ENCODE results near the gene RPL31.

Gene RPL31

GRCh38 chr2:100974712-100975520 is 27.2 kb upstream of the RPL31 start:
- no peak for DNase-seq (ENCODE audit: low read depth in 2 of 2)

- DNase-seq (ENCODE audit: low read depth in 2 of 2) = no peak
These were observed 26.6 kb upstream of the RPL31 start for GRCh38 chr2:100975521-100975785.

- no peak for DNase-seq (ENCODE audit: low read depth in 2 of 2)
These were observed 26.0 kb upstream of the RPL31 start for GRCh38 chr2:100976061-100976460.

DNA sequence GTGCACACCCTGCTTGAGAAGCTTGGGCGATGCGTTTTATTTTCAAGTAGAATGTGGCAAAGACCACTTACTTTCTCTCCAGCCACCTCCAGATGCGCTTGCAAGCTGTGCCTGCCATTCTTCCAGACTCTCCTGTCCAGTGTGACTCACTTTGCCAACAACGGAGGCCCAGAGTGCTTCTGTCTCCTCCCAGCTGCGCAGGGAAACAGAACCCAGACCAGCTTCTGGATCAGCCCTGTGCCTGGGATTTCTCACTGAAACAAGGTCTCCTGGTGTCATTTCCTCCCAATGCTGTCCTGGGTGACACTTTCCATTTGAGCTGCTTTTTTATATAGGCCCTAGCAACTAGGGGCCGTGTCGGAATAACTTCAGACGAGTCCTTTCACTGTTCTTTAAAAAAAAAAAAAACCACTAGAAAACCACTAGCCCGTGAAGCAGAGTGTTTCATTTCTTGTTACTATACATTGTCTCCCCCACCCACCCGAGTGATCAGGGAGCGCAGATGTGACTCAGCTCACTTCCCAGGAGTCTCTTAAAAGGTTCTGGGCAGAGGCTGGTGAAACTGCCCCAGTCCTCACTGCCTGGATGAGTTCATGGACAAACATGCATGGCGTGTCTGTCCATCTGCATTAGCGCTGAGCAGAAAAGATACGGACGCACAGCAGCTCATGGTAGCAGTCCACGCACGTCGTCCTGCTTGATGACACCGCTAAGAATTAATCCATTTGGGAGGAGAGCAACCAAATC is 25.3 kb upstream of the RPL31 start:
- DNase-seq (ENCODE audit: low read depth in 2 of 2) = no peak

GRCh38 chr2:100977511-100977910 is 24.6 kb upstream of the RPL31 start:
- DNase-seq (ENCODE audit: low read depth in 2 of 2) = no peak

DNA sequence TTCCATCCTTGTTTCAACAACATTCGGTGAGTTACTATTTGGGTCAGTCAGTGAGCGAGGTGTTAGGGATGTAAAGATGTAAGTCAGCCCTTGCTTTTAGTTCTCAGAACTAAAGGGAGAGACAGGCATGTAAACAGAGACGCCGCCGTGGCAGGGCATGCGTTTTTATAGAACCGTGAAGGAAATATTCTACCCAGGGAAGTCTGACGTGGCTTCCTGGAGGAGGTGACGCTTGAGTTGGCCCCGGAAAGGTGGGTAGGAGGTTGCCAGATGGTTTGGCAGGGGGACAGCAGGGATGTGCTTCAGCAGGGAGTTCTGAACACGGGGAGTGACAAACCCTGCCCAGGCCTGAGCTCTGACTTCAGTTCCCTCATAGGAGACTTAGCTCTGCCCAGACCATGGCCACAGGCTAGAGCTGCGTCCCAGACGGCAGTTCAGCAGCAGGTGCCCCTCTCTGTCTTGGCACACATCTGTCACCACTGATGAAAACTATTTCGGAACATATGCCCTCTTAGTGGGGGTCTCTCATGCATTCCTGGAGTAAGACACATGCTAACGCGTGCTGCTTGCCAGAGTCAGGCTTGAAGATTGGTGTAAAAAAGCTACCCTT is 23.4 kb upstream of the RPL31 start:
- no peak for DNase-seq (ENCODE audit: low read depth in 2 of 2)

DNA sequence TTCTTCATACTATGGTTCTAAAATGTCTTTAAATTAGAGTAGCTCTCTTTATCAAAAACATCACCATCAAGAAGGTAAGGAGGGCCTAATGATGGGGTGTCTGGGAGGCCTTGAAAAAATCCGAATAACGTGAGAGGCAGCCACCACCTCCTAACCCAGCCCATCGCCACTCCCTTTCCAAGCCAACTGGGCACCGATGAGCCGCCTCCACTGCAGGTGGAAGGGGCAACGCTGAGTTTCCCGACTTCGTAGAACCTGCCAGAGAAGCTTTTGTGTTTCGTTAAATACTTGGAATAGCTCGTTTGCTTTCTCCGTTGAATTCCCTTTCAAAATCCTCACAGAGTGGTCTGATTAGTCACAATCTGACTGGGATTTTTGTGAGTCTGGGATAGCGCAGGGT is 22.0 kb upstream of the RPL31 start:
- DNase-seq (ENCODE audit: low read depth in 2 of 2) = no peak

GRCh38 chr2:100981011-100981410 is 21.1 kb upstream of the RPL31 start:
- DNase-seq (ENCODE audit: low read depth in 2 of 2) = no peak

DNA sequence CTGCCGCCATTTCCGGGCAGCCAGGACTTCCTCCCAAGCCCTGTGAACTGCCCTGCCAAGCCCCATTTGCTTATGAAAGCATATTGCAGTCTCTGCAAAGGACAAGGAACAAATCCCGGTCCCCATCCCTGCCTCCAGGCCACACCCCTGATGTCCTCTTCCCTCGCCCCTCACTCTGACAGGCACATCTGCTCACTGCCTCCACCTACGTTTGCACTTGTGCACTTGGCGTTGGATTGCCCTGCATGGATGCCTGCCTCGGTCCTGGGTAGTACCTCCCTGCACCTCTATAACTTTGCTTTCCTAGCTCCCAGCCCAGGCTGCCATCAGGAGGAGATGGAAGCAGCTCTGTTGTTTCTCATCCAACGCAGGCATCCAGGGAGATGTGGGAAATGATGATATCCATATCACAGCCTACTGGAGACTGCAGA is 19.6 kb upstream of the RPL31 start:
- DNase-seq (ENCODE audit: low read depth in 2 of 2) = no peak

DNA sequence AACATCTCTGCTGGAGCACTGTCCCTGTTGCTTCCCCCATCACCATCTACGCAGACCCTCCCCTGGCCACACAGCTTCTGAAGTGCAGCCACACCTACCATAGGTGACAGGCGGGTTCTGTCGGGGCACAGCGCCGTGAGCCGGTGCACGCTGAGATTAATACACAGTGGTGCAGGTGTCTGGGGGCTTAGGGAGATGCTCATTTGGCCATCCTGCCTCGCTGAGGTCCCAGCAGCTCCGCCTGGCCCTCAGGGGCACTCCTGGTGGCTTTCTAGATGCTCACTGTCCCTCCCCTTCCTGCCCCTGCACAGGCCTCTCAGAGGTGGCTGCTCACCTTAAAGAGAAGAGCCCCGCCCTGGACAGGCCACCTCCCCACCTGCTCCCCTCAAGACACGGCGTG is 18.9 kb upstream of the RPL31 start:
- DNase-seq (ENCODE audit: low read depth in 2 of 2) = no peak

GRCh38 chr2:100983684-100984310 is 18.3 kb upstream of the RPL31 start:
- no peak for DNase-seq (ENCODE audit: low read depth in 2 of 2)

DNA sequence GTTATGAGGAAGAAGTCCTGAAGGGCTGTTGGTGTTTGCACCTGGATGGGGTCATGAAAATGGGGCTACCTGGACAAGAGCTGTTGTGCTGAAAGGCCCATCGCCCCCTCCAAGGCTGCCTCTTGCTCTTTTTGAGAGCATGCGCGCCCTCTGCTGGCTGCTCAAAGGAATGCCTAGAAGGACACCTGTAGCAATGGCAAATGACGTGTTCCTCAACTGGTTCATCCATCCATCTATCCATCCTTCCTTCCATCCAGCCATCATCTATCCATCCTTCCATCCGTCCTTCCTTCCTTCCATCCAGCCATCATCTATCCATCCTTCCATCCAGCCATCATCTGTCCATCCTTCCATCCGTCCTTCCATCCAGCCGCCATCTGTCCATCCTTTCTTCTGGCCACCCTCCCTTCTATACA is 17.2 kb upstream of the RPL31 start:
- peak; percentile 47 to 63 for DNase-seq (ENCODE audit: low read depth in 2 of 2)

DNA sequence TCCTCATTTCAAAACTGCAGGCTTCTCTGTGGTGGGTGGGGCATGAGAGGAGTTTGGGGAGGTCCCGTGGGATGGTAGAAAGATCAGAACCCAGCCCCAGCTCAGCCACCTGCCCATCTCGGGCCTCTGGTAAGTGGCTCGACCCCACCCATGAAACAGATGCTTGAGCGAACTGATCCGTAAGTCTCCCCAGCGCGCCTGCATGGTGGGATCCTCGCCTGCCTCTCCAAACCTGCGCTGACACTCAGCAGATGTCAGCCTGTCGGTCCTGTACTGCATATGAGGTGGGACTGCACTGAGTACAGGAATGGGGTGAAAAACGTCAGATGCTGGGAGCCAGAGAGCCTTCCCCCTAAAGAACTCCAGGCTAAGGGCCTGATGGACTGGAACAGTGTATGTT is 15.9 kb upstream of the RPL31 start:
- DNase-seq (ENCODE audit: low read depth in 2 of 2) = no peak

- DNase-seq (ENCODE audit: low read depth in 2 of 2) = no peak
These were observed 14.6 kb upstream of the RPL31 start for GRCh38 chr2:100987536-100987935.

DNA sequence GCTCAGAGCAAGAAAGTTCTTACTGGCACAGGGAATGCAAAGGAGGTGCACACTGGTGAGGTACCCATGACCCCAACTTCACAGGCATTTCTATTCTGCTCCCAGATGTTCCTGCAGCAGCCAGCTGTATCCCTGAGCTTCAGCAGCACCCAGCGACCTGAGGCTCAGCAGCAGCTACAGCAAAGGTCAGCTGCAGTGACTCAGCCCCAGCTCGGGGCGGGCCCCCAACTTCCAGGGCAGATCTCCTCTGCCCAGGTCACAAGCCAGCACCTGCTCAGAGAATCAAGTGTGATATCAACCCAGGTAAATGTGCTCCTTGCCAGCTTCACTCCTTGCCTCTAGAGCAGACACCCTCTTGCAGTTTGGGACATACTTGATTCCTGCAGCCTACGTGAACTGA is 14.1 kb upstream of the RPL31 start:
- DNase-seq (ENCODE audit: low read depth in 2 of 2) = no peak

- no peak for DNase-seq (ENCODE audit: low read depth in 2 of 2)
These were observed 13.3 kb upstream of the RPL31 start for GRCh38 chr2:100988630-100989417.

GRCh38 chr2:100989666-100990065 is 12.4 kb upstream of the RPL31 start:
- no peak for DNase-seq (ENCODE audit: low read depth in 2 of 2)

GRCh38 chr2:100990166-100990565 is 11.9 kb upstream of the RPL31 start:
- DNase-seq (ENCODE audit: low read depth in 2 of 2) = no peak

DNA sequence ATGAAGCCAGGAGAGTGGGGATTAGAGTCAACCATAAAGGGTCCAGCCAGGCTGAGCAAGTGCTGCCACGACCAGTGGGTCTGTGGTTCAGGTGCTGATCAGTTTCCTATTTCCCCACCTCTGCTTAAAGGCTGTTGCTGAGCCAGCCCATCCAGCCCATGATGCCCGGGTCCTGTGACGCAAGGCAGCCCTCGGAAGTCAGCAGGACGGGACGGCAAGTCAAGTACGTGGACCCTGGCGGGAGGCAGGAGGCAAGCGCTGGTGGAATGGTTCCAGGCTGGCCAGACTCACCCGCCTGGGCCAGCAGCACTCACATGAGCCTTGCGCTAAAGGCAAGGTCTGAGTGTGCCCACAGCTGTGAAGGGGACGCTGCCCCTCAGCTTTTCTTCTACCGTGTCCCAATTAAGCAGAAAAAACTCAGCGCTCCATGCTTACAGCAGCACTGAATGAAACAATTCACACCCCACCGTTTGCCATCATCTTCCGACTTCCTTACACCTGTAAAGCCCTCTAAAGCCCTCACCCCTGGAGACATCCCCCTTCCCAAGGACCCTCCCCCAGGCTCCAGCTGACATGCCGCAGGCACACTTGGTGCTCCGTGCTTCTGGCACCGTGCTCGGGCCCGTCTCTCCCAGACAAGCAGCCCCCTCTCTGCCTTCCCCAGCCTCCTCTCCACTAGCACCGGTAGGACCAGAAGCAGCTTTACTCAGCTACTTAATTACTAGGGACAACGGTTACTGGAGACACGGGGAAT is 11.3 kb upstream of the RPL31 start:
- DNase-seq (ENCODE audit: low read depth in 2 of 2) = no peak

DNA sequence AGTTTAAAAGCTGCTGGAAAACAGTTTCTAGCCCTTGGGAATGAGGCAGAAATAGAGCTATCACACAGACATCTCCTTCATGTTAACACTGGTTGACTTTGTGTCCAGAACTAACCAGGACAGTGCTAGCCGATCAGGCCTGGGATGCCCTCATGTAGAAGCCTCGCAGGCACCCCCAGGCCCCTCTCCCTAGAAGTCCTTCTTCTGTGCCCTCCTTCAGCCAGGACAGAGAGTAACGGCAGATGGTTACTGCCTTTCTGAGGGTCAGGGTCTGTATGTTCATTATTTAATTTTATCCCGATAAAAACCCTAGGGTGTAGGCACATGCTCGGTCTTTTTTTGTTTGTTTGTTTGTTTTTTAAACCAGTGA is 10.7 kb upstream of the RPL31 start:
- DNase-seq (ENCODE audit: low read depth in 2 of 2) = no peak

DNA sequence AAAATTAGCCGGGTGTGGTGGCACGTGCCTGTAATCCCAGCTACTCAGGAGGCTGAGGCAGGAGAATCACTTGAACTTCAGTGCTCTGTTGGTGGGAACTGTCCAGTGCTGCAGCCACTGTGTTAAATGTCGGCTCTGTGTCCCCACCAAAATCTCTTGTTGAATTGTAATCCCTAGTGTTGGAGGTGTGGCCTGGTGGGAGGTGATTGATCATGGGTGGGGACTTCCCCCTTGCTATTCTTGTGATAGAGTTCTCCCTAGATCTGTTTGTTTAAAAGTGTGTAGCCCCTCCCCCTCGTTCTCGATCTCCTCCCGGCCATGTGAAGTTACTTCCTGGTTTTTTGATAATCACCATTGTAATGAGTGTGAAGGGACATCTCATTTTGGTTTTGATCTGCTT is 9.8 kb upstream of the RPL31 start:
- DNase-seq (ENCODE audit: low read depth in 2 of 2) = no peak
